AG09319 (cell line): ENCODE results near the gene SMC1B.
"Not testable (repeated sequence)": the region's sequence is repeated elsewhere in the genome, so short reads cannot be mapped to it uniquely, and the experiment has no call there.

ENCODE experiments used
- DNase-seq: peaks from one replicate; pipeline ENCODE4 v3.0.0-alpha.2; 2010; ENCODE audit warnings: low read depth; ENCODE audit errors: extremely low read depth
- CTCF ChIP-seq: IDR thresholded peaks from 2 replicates; pipeline ENCODE4 v1.5.1; 2011; ENCODE audit warnings: low read depth, mild to moderate bottlenecking, inconsistent platforms, low read length, moderate library complexity

The SMC1B gene

GRCh38 chr22:45442116-45442515 is 28.7 kb upstream of the SMC1B start:
- TF ChIP-seq CTCF, result no peak
- DNase-seq, result no peak

GRCh38 chr22:45441138-45441537 is 27.7 kb upstream of the SMC1B start:
- TF ChIP-seq CTCF, result peak; percentile 89

GRCh38 chr22:45440688-45441087 is 27.3 kb upstream of the SMC1B start:
- DNase-seq, result not testable (repeated sequence)

More at GRCh38 chr22:45441138-45441537, 27.7 kb upstream of the SMC1B start:
- DNase-seq, result no peak

GRCh38 chr22:45438336-45438735 is 24.9 kb upstream of the SMC1B start:
- TF ChIP-seq CTCF, result no peak
- DNase-seq, result no peak

- DNase-seq, result not testable (repeated sequence)
Measured at GRCh38 chr22:45436871-45437517, 23.6 kb upstream of the SMC1B start.

- DNase-seq, result peak; percentile 81
- TF ChIP-seq CTCF, result peak; percentile 97
Measured at GRCh38 chr22:45435544-45436139, 22.2 kb upstream of the SMC1B start.

GRCh38 chr22:45434981-45435380 is 21.6 kb upstream of the SMC1B start:
- DNase-seq, result no peak
- TF ChIP-seq CTCF, result no peak

GRCh38 chr22:45430871-45431270 is 17.5 kb upstream of the SMC1B start:
- no peak for TF ChIP-seq CTCF
- DNase-seq, result no peak
